AG04449 (cell line): ENCODE measurements around the gene AIMP1.
A peak's percentile ranks its signal among the peaks of the same experiment; 100 is the strongest.

Experiments used
- CTCF ChIA-PET: fragments of 350-600 bp; formaldehyde crosslinking; extraction: SDS; loops from one replicate; lab custom pipeline; 2021; ENCODE audit warnings: antibody characterized with exemption; lab: Yijun Ruan, JAX
- POLR2A ChIA-PET: fragments of 400-600, 350-600 bp; formaldehyde crosslinking; extraction: SDS; loops from one replicate; lab custom pipeline; 2020; ENCODE audit warnings: antibody characterized with exemption, inconsistent platforms; lab: Yijun Ruan, JAX
- DNase-seq: peaks from one replicate; pipeline ENCODE4 v3.0.0-alpha.2; 2010; ENCODE audit warnings: low read depth, low spot score
- H3K4me3 ChIP-seq: 2 replicates; pipeline ENCODE4 v1.5.1; 2011; ENCODE audit warnings: low read depth, mild to moderate bottlenecking, control low read depth, low read length
- CTCF ChIP-seq: IDR thresholded peaks from one replicate; pipeline ENCODE4 v1.5.1; 2011; ENCODE audit warnings: mild to moderate bottlenecking, moderate library complexity, low read length, control low read depth, inconsistent platforms; ENCODE audit not compliant: insufficient read depth; ENCODE audit errors: missing control alignments

Gene AIMP1

DNA sequence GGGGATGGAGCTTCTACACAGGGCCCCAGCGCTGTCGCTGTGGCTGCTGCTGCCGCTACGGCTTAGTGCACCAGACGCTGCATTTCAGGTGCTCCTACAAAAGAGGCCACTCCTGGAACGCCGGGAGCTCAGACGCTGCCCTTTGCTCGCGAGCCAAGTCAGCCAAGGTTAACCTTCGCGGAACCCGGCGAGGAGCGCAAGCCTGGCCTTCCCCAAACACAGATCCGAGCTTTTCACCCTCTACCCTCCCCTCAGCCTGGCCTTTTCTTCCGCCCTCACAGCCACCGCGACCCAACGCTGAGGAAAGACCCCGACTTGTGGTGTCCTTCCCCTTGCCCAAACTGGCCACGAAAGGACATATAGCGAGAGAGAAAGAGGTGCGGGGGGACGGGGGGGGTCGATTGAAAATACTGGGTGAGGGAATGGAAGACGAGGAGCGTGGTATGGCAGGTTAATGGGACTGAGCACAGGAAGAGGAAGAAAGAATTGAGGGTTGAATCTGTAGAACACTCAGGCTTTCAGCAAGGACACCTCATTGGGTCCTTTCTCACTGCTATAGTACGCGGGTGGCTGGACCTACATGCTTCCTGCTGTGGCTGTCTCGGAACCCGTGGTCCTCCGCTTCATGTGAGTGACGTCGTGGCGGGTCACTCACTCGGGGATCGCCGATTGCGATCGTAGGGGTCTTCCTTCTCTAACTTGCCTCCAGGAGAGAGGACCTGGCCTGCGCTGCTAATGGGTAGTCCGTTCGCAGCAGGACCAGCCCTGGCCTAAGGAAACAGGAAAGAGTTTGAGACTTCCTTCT, at the start of gene AIMP1, which contains the start of gene TBCK:
AIMP1 (plus strand) TSS at position 583 of the 805 bp plus-strand sequence. CDS start 8,460 bp downstream, outside the sequence.
TBCK (minus strand) TSS at position 242 of the 805 bp plus-strand sequence. CDS start 7,249 bp downstream, outside the sequence.
- TF ChIP-seq CTCF = no peak
- peak within 1 kb of the TSS; percentile 91 for H3K4me3 ChIP-seq
- peak; percentile 44 for DNase-seq
- ChIA-PET POLR2A (interaction anchor here (0.6 to 1.2 kb wide), 3 partner anchors 11 to 693 kb away, joined by 3 read pairs; no protein-coding TSS in a partner anchor), CTCF (interaction anchor here (0.7 to 1.3 kb wide), 3 partner anchors 12 to 375 kb away, joined by 3 to 5 read pairs (median 4); no protein-coding TSS in a partner anchor)

GRCh38 chr4:106268786-106269185, 47.6 kb upstream of the AIMP1 start:
- no peak for DNase-seq
- POLR2A ChIA-PET = no interaction called here
- no peak for TF ChIP-seq CTCF
- CTCF ChIA-PET = interaction anchor here (1.3 to 3.4 kb wide), 9 partner anchors 13 to 540 kb away, joined by 3 to 22 read pairs (median 5); no protein-coding TSS in a partner anchor
- no peak overlapping the region for H3K4me3 ChIP-seq

DNA sequence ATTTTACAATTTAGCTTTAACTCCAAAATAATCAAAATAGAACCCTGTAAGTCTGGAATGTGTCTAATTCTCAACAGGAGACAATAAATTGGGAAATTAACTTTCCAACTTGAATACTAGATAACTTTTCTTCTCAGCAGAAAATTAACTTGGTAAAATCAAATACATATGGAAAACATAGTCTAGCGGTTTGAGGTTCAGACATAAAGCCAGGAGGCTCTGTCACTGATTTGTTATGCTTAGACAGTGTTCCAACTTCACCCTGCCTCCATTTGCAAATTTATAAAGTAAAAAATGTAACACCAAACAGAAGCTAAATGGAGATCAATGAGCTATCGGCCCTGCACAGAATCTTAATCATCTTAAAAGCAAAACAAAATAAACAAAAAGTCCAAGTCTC, 46.6 kb upstream of the AIMP1 start:
- ChIA-PET POLR2A (no interaction called here), CTCF (interaction anchor here (0.9 to 3.4 kb wide), 6 partner anchors 57 to 546 kb away, joined by 3 to 17 read pairs (median 3); no protein-coding TSS in a partner anchor)
- H3K4me3 ChIP-seq = no peak overlapping the region
- DNase-seq = no peak
- no peak for TF ChIP-seq CTCF

GRCh38 chr4:106270736-106271135, 45.6 kb upstream of the AIMP1 start:
- H3K4me3 ChIP-seq = no peak overlapping the region
- no peak for DNase-seq
- ChIA-PET POLR2A (no interaction called here), CTCF (interaction anchor here (0.9 to 1.2 kb wide), 3 partner anchors 17 to 100 kb away, joined by 3 to 5 read pairs (median 3); no protein-coding TSS in a partner anchor)
- TF ChIP-seq CTCF = no peak

DNA sequence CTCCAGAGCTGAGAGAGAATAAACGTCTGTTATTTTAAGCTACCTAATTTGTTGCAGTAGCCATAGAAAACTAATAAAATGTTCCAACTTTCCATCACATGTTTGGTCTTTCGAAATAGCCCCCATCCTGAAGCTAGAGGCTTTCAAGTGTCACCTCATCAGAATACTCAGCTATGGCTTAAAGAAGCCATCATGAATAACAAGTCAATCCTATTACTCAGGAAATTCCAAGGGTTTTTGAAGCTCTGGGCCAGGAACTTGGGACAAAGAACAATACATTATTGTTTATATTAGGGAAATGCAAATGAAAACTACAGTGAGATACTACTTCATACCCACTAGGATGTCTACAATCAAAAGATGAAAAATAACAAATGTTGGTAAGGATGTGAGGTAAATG, 42.5 kb upstream of the AIMP1 start:
- no peak for TF ChIP-seq CTCF
- no peak for DNase-seq
- CTCF ChIA-PET = interaction anchor here (0.6 kb wide), 1 partner anchor 20 kb away, joined by 3 read pairs; no protein-coding TSS in a partner anchor
- H3K4me3 ChIP-seq = no peak overlapping the region
- POLR2A ChIA-PET = no interaction called here

DNA sequence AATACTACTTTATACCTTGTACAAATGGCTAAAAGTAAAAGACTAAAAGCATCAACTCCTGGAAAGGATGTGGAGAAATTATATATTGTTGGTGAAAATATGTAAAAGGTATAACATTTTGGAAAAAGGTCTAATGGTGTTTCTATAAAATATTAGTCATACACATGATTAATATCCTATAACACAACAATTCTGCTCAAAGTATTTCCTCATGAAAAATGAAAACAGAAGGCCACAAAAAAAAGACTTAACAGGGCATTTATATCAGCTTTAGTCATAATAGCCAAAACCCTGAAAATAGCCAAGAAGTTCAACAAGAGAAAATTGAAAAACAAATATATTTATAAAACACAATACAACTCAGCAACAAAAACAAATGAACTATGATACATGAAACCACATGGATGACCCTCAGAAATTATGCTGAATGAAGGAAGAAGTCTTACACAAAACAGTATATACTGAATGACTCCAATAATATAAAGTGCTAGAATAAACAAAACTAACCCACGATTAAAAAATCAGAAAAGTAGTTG, 39.1 kb upstream of the AIMP1 start:
- no peak for DNase-seq
- TF ChIP-seq CTCF = no peak
- ChIA-PET POLR2A (no interaction called here), CTCF (no interaction called here)
- H3K4me3 ChIP-seq = no peak overlapping the region
